Muscle of leg (tissue), 11 donors: ENCODE data around the gene HRC. TPM values are rescaled to one million over a fixed set of nuclear protein-coding genes. Genes with fewer than 3 reads are reported as not detected.
"Not testable (repeated sequence)": the region's sequence is repeated elsewhere in the genome, so short reads cannot be mapped to it uniquely, and the experiment has no call there.

Experiments
- DNase-seq: peaks from one replicate; pipeline ENCODE4 v3.0.0; 2013
- H3K27ac ChIP-seq: one replicate; pipeline ENCODE4 v1.5.1; 2013; ENCODE audit warnings: mild to moderate bottlenecking, low read length, control low read depth
- H3K27me3 ChIP-seq: one replicate; pipeline ENCODE4 v1.6.1; 2013; ENCODE audit warnings: low read length; ENCODE audit not compliant: control insufficient read depth, insufficient read depth
- H3K36me3 ChIP-seq: one replicate; pipeline ENCODE4 v1.6.1; 2013; ENCODE audit warnings: low read length; ENCODE audit not compliant: control insufficient read depth, insufficient read depth
- H3K4me1 ChIP-seq: one replicate; pipeline ENCODE4 v1.6.1; 2013; ENCODE audit warnings: low read length; ENCODE audit not compliant: control insufficient read depth, insufficient read depth
- H3K4me3 ChIP-seq: one replicate; pipeline ENCODE4 v1.5.1; 2013; ENCODE audit warnings: low read length, control low read depth
- H3K9me3 ChIP-seq: replicated peaks from 2 replicates; pipeline ENCODE4 v1.6.1; 2013; ENCODE audit warnings: low read depth, low read length; ENCODE audit not compliant: control insufficient read depth
- WGBS: methylation state at CpG from one replicate; pipeline ENCODE4 v1.1.5; 2013; ENCODE audit warnings: missing lambda C conversion rate; ENCODE audit not compliant: insufficient coverage; 5-methylcytosine and 5-hydroxymethylcytosine counted together
- polyA plus RNA-seq, 8 donors: library from polyadenylated mRNA; unstranded; fragments of 120-200 nt; gene quantifications; one replicate each; pipeline versions ENCODE4 v1.2.1 to v1.2.3, GENCODE V29; 2013; ENCODE audit warnings: inconsistent platforms in 1 of 8, low replicate concordance in 1 of 8; ENCODE audit not compliant: insufficient read length in 8 of 8, insufficient read depth in 1 of 8
- total RNA-seq: library from RNA; stranded (reverse); fragments of 120-200 nt; gene quantifications from one replicate; pipeline ENCODE4 v1.2.4, GENCODE V29; 2013

The HRC gene
- total and polyA plus RNA-seq, 9 donors, result 105 to 172 (median 134) TPM

GRCh38 chr19:49126575-49126974 is 28.6 kb downstream of the HRC start:
- Histone ChIP-seq H3K27me3 (peaks cover 2% of the 10 kb centered on the region), H3K36me3 (no peaks in the 10 kb centered on the region), H3K9me3 (no peaks in the 10 kb centered on the region), H3K4me1 (peaks cover 25% of the 10 kb centered on the region), H3K4me3 (no peak overlapping the region), H3K27ac (no peak overlapping the region)
- DNase-seq, result no peak
- no CpG with 5 or more reads among the region's 4 CpGs for WGBS

GRCh38 chr19:49125025-49125731 is 30.0 kb downstream of the HRC start:
- no peak overlapping the region for H3K27ac ChIP-seq
- H3K9me3 ChIP-seq, result no peaks in the 10 kb centered on the region
- no peak overlapping the region for H3K4me3 ChIP-seq
- 19% methylated on average over 16 of the region's 23 CpGs for WGBS
- peaks cover 25% of the 10 kb centered on the region for H3K4me1 ChIP-seq
- H3K27me3 ChIP-seq, result peaks cover 11% of the 10 kb centered on the region
- peak; percentile 67 for DNase-seq
- H3K36me3 ChIP-seq, result no peaks in the 10 kb centered on the region

GRCh38 chr19:49123285-49123684 is 31.9 kb downstream of the HRC start:
- not testable (repeated sequence) for H3K4me3 ChIP-seq, DNase-seq, H3K27ac ChIP-seq, H3K9me3 ChIP-seq, H3K36me3 ChIP-seq
- WGBS, result 83% methylated on average over 11 of the region's 11 CpGs
- H3K27me3 ChIP-seq, result peaks cover 15% of the 10 kb centered on the region
- peaks cover 25% of the 10 kb centered on the region for H3K4me1 ChIP-seq

- not testable (repeated sequence) for H3K9me3 ChIP-seq, DNase-seq, H3K4me3 ChIP-seq, H3K36me3 ChIP-seq, H3K27ac ChIP-seq
- peaks cover 15% of the 10 kb centered on the region for H3K27me3 ChIP-seq
- 78% methylated on average over 5 of the region's 10 CpGs for WGBS
- peaks cover 27% of the 10 kb centered on the region for H3K4me1 ChIP-seq
Observed at GRCh38 chr19:49121841-49122240, 33.4 kb downstream of the HRC start.

- Histone ChIP-seq H3K4me3 (no peak overlapping the region), H3K36me3 (peaks cover 4% of the 10 kb centered on the region), H3K27me3 (peaks cover 15% of the 10 kb centered on the region), H3K4me1 (peaks cover 27% of the 10 kb centered on the region), H3K27ac (no peak overlapping the region), H3K9me3 (no peaks in the 10 kb centered on the region)
- WGBS, result 80% methylated on average over 1 of the region's 2 CpGs
- DNase-seq, result no peak
Observed at GRCh38 chr19:49120868-49121267, 34.3 kb downstream of the HRC start.

GRCh38 chr19:49120325-49120683 is 34.9 kb downstream of the HRC start:
- WGBS, result 7% methylated on average over 16 of the region's 16 CpGs
- no peak for DNase-seq
- H3K27ac ChIP-seq, result no peak overlapping the region
- H3K4me3 ChIP-seq, result no peak overlapping the region
- H3K4me1 ChIP-seq, result peaks cover 25% of the 10 kb centered on the region
- peaks cover 15% of the 10 kb centered on the region for H3K27me3 ChIP-seq
- no peaks in the 10 kb centered on the region for H3K9me3 ChIP-seq
- H3K36me3 ChIP-seq, result peaks cover 4% of the 10 kb centered on the region

- Histone ChIP-seq H3K27ac (peak within 1 kb of the TSS; percentile 95), H3K4me1 (peaks cover 25% of the 10 kb centered on the region), H3K36me3 (peaks cover 4% of the 10 kb centered on the region), H3K9me3 (no peaks in the 10 kb centered on the region), H3K27me3 (peaks cover 13% of the 10 kb centered on the region), H3K4me3 (peak within 1 kb of the TSS; percentile 89)
- peak; percentile 76 for DNase-seq
- under 1% methylated on average over 79 of the region's 90 CpGs for WGBS
Observed at GRCh38 chr19:49119411-49120324, 35.5 kb downstream of the HRC start, which contains the start of gene PPFIA3. TSS of gene PPFIA3 (plus strand) at chr19:49119544. CDS start at chr19:49127874, 8,330 bp downstream.

GRCh38 chr19:49118565-49119410 is 36.4 kb downstream of the HRC start, which contains the start of gene C19orf73:
TSS of gene C19orf73 (minus strand) at chr19:49119143. CDS start at chr19:49119022, 121 bp downstream.
- H3K4me1 ChIP-seq, result peaks cover 27% of the 10 kb centered on the region
- H3K9me3 ChIP-seq, result no peaks in the 10 kb centered on the region
- 1% methylated on average over 74 of the region's 85 CpGs for whole genome bisulfite sequencing
- peak; percentile 97 for DNase-seq
- H3K4me3 ChIP-seq, result peak within 1 kb of the TSS; percentile 89
- H3K27ac ChIP-seq, result peak within 1 kb of the TSS; percentile 95
- H3K36me3 ChIP-seq, result peaks cover 4% of the 10 kb centered on the region
- H3K27me3 ChIP-seq, result peaks cover 13% of the 10 kb centered on the region

- peaks cover 13% of the 10 kb centered on the region for H3K27me3 ChIP-seq
- no peaks in the 10 kb centered on the region for H3K9me3 ChIP-seq
- H3K4me1 ChIP-seq, result peaks cover 34% of the 10 kb centered on the region
- H3K36me3 ChIP-seq, result peaks cover 4% of the 10 kb centered on the region
- peak overlapping the region; percentile 95 for H3K27ac ChIP-seq
- no peak for DNase-seq
- peak overlapping the region; percentile 89 for H3K4me3 ChIP-seq
- 71% methylated on average over 23 of the region's 26 CpGs for WGBS
Observed at GRCh38 chr19:49117677-49118564, 37.3 kb downstream of the HRC start.
